ENCODE results near the gene TENM3.

Gene TENM3

DNA sequence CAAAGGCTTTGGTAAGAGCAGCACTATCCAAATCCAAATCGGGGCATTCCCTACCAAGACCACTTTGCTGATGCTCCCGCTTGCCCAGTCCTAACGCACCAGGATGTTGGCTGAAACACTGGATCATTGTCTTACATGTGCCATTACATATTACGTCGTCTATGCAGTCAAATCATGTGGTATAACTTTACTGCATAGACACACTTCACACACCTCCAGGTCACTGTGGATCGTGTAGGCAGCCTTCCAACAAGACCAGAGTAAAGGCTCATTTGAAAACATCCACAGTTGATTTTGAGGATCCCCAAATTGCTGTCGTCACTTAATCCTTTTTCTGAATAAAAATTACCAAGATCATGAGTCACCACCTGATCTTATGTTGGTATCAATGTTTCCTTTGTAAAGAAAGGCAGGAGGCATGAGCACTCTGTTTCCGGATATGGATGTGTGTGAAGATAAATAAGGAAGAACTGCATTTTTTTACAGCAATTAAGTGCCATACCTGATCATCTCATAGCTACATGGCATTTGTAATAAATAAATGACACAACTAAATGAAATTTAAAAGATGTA, 18.5 kb downstream of the TENM3 start:
- Histone ChIP-seq H3K36me3 (ENCODE audit: control insufficient read depth, insufficient read depth, low read length) (no peaks in the 10 kb centered on the region), H3K27me3 (ENCODE audit: control insufficient read depth, insufficient read depth, low read length) (no peaks in the 10 kb centered on the region), H3K9ac (ENCODE audit: low read depth, low read length) (no peak overlapping the region), H3K4me3 (ENCODE audit: low read depth, low read length) (no peak overlapping the region), H3K4me1 (ENCODE audit: control insufficient read depth, insufficient read depth, low read length) (peaks cover 10% of the 10 kb centered on the region), H3K9me3 (ENCODE audit: control insufficient read depth, insufficient read depth, low read length) (no peaks in the 10 kb centered on the region)

DNA sequence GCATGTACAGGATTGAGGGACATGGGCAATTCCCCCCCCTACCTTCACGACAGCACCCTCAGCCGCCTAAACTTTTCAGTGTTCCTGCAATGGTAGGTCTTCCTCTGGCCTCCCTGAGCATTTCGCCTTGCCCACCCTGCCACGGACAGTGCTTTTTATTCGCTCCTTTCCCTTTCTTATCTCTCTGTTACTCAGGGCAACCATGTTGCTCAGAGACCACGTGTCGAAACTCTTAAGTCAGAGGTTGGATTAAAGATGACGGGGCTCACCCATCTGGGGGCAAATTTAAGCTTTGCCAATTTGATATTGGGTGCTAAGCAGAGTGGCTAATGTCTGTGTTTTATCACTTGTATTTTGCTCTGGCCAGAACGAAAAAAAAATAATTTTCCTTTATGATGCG, 20.4 kb downstream of the TENM3 start:
- no peaks in the 10 kb centered on the region for H3K9me3 ChIP-seq (ENCODE audit: control insufficient read depth, insufficient read depth, low read length)

DNA sequence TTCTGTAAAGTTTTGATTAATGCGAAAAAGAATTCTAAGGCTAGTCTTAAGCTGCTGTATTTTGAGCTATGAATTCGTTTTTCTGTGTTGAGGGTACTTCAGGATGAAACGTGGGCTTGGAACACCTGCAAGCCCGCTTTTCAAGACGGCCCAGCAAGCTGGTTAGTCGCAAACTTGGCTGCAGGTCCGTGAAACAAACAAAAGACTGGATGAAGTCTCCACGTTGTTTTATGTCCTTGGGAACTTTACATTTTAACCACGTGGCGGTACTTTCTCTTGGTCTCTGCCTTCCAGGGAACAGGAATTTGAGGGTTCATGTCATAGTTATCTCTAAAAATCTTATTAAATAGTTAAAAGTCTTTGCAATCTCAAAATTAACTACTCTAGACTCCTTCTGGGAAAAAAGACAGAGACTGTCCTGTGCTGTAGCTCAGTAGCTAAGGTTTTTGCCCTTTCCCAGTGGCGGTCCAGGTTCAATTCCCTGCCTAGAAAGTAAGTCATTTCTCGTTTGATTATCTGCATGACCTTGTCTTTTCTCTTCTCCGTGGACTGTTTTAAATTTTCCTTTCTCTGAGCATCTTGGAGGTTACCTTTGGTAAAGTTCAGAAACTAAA, 21.0 kb downstream of the TENM3 start:
- no peaks in the 10 kb centered on the region for H3K4me1 ChIP-seq (ENCODE audit: control insufficient read depth, insufficient read depth, low read length)
- H3K4me3 ChIP-seq (ENCODE audit: low read depth, low read length) = no peak overlapping the region
- H3K9ac ChIP-seq (ENCODE audit: low read depth, low read length) = no peak overlapping the region
- no peaks in the 10 kb centered on the region for H3K36me3 ChIP-seq (ENCODE audit: control insufficient read depth, insufficient read depth, low read length)
- H3K27me3 ChIP-seq (ENCODE audit: control insufficient read depth, insufficient read depth, low read length) = no peaks in the 10 kb centered on the region
- no peaks in the 10 kb centered on the region for H3K9me3 ChIP-seq (ENCODE audit: control insufficient read depth, insufficient read depth, low read length)

More for the DNA sequence above, 20.4 kb downstream of the TENM3 start:
- Histone ChIP-seq H3K27me3 (ENCODE audit: control insufficient read depth, insufficient read depth, low read length) (no peaks in the 10 kb centered on the region), H3K36me3 (ENCODE audit: control insufficient read depth, insufficient read depth, low read length) (no peaks in the 10 kb centered on the region), H3K4me1 (ENCODE audit: control insufficient read depth, insufficient read depth, low read length) (no peaks in the 10 kb centered on the region), H3K4me3 (ENCODE audit: low read depth, low read length) (no peak overlapping the region), H3K9ac (ENCODE audit: low read depth, low read length) (no peak overlapping the region)

DNA sequence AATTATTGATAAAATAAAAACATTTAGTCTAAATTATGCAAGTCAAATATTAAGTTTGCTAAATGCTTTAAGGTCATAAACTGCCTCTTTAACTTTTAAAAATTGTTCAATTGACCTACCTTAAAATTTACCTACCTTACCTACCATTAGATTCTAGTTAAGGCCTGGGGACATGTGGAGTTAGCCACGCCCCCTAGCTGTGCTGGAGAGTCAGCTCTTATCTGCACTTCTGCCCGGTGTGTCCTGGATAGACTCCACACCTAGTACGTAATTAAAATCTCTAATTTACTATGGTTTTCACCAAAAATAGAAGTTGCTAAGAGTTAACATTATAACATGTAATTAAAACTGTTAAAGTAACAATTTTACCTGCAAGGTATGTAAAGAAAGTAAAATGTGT, 22.7 kb downstream of the TENM3 start:
- H3K36me3 ChIP-seq (ENCODE audit: control insufficient read depth, insufficient read depth, low read length) = no peaks in the 10 kb centered on the region

DNA sequence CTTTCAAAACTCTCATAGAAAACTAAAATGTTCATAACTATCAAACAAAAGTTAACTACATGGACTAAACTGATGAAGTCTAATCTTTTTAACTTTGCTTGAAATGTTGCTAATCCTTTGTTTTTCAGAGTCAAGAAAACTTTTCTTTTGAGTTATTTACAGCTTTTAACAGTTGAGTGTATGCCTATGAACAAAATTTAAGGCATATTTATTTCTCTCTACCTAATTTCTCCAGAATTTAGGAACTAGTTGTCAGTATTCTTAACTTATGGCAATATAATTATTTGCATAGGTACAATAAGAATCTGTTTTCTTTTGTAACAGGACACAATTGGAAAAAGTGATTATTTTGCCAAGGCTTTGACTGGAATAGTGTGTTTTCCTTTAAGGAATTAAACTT, 23.8 kb downstream of the TENM3 start:
- Histone ChIP-seq H3K9me3 (ENCODE audit: control insufficient read depth, insufficient read depth, low read length) (no peaks in the 10 kb centered on the region), H3K4me1 (ENCODE audit: control insufficient read depth, insufficient read depth, low read length) (no peaks in the 10 kb centered on the region), H3K4me3 (ENCODE audit: low read depth, low read length) (no peak overlapping the region), H3K36me3 (ENCODE audit: control insufficient read depth, insufficient read depth, low read length) (no peaks in the 10 kb centered on the region), H3K9ac (ENCODE audit: low read depth, low read length) (no peak overlapping the region), H3K27me3 (ENCODE audit: control insufficient read depth, insufficient read depth, low read length) (no peaks in the 10 kb centered on the region)

More for the DNA sequence above, 22.7 kb downstream of the TENM3 start:
- Histone ChIP-seq H3K9ac (ENCODE audit: low read depth, low read length) (no peak overlapping the region), H3K9me3 (ENCODE audit: control insufficient read depth, insufficient read depth, low read length) (no peaks in the 10 kb centered on the region), H3K27me3 (ENCODE audit: control insufficient read depth, insufficient read depth, low read length) (no peaks in the 10 kb centered on the region), H3K4me1 (ENCODE audit: control insufficient read depth, insufficient read depth, low read length) (no peaks in the 10 kb centered on the region), H3K4me3 (ENCODE audit: low read depth, low read length) (no peak overlapping the region)

DNA sequence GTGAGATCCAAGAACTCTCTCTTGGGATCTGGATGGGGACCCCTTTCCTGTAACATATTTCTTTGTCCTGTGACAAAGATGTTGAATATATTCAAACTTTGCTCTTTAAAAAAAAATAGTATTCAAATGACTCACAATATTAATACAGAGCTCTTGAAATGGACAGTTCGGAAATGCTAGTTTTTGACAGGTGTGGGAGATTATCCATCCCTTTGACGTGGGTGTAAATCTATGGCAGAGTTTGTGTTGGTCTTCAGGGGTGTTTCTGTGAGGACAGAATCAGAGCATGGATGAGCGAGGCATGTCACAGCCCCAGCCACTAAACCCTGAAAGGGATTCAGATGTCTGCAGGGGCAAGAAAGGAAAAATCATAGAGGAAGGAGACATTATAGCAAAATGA, 25.8 kb downstream of the TENM3 start:
- Histone ChIP-seq H3K27me3 (ENCODE audit: control insufficient read depth, insufficient read depth, low read length) (no peaks in the 10 kb centered on the region), H3K4me3 (ENCODE audit: low read depth, low read length) (no peak overlapping the region), H3K4me1 (ENCODE audit: control insufficient read depth, insufficient read depth, low read length) (peaks cover 4% of the 10 kb centered on the region), H3K9ac (ENCODE audit: low read depth, low read length) (no peak overlapping the region), H3K36me3 (ENCODE audit: control insufficient read depth, insufficient read depth, low read length) (no peaks in the 10 kb centered on the region), H3K9me3 (ENCODE audit: control insufficient read depth, insufficient read depth, low read length) (no peaks in the 10 kb centered on the region)

DNA sequence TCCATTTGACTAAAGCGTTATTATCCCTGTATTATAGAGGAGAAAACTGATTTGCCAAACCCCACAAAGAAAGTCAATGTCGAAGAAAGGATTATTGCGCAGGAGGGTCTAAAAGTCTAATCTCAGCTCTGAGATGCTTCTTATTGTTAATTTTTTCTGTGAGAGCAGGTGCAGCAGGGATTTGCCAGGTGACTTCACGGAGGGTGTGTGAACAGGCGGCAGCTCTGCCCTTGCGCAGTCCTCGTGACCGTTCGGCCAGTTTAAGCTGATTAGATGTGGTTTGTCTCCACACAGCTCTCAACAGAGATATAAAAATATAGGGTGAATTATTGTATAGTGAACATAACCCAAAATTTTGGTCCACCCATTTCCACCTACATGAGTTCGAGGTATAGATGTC, 28.5 kb downstream of the TENM3 start:
- Histone ChIP-seq H3K4me3 (ENCODE audit: low read depth, low read length) (no peak overlapping the region), H3K27me3 (ENCODE audit: control insufficient read depth, insufficient read depth, low read length) (no peaks in the 10 kb centered on the region), H3K9ac (ENCODE audit: low read depth, low read length) (no peak overlapping the region), H3K4me1 (ENCODE audit: control insufficient read depth, insufficient read depth, low read length) (peaks cover 4% of the 10 kb centered on the region), H3K36me3 (ENCODE audit: control insufficient read depth, insufficient read depth, low read length) (no peaks in the 10 kb centered on the region), H3K9me3 (ENCODE audit: control insufficient read depth, insufficient read depth, low read length) (no peaks in the 10 kb centered on the region)

DNA sequence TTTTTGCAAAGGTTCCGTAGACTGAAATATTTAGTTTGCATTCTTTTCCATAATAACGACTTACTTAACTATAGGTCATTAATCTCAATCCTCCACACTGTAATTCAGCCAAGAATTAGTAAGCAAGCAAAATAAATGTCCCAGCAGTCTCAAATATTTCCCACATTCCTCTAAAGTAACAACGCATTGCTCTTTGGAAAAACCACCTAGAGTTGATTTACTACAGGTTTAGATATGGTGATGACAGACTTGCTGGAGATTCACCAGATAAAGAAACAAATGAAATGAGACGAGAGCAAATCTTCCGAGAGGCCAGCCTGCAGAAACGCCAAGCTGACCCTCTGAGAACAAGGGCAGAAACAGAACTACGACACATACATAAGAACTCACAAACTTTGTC, 28.9 kb downstream of the TENM3 start:
- H3K36me3 ChIP-seq (ENCODE audit: control insufficient read depth, insufficient read depth, low read length) = no peaks in the 10 kb centered on the region
- no peaks in the 10 kb centered on the region for H3K9me3 ChIP-seq (ENCODE audit: control insufficient read depth, insufficient read depth, low read length)
- H3K4me1 ChIP-seq (ENCODE audit: control insufficient read depth, insufficient read depth, low read length) = peaks cover 4% of the 10 kb centered on the region
- H3K9ac ChIP-seq (ENCODE audit: low read depth, low read length) = no peak overlapping the region
- H3K4me3 ChIP-seq (ENCODE audit: low read depth, low read length) = no peak overlapping the region
- no peaks in the 10 kb centered on the region for H3K27me3 ChIP-seq (ENCODE audit: control insufficient read depth, insufficient read depth, low read length)

DNA sequence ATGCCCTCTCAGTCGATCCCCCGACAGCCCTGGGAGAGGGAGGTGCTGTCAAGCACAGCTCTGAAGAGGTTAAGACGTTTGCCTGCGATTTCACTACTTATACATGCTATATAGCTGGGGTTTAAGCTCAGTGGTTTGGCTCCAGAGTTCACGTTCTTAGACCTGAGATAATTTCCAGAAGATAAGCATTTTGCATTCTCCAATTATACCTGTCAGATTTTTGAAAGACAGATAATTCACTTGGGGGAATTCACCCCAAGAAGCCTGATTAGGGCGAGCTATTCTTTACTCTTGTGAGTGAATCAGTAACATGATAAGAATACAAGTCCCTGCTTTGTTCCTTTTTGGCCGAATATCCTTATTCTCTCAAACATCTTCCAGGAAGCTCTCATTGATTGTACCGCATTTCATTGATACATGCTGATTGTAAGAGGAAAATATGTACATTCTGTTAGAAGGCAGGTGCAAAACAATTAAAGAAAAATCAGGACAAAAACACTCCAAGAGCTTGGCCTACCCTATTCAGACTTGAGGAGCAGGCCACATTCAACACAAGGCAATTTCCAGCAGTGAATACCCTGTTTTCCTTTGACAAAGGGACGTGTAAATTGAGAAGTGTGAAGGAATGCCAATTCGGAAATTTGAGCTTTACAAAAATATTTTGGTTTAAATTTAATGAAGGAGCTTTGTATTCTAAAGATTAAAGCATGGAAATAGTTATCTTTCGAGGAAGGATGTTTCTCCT, 30.2 kb downstream of the TENM3 start:
- H3K4me1 ChIP-seq (ENCODE audit: control insufficient read depth, insufficient read depth, low read length) = peaks cover 4% of the 10 kb centered on the region
- no peaks in the 10 kb centered on the region for H3K27me3 ChIP-seq (ENCODE audit: control insufficient read depth, insufficient read depth, low read length)
- no peaks in the 10 kb centered on the region for H3K36me3 ChIP-seq (ENCODE audit: control insufficient read depth, insufficient read depth, low read length)
- no peaks in the 10 kb centered on the region for H3K9me3 ChIP-seq (ENCODE audit: control insufficient read depth, insufficient read depth, low read length)
- no peak overlapping the region for H3K9ac ChIP-seq (ENCODE audit: low read depth, low read length)
- no peak overlapping the region for H3K4me3 ChIP-seq (ENCODE audit: low read depth, low read length)

DNA sequence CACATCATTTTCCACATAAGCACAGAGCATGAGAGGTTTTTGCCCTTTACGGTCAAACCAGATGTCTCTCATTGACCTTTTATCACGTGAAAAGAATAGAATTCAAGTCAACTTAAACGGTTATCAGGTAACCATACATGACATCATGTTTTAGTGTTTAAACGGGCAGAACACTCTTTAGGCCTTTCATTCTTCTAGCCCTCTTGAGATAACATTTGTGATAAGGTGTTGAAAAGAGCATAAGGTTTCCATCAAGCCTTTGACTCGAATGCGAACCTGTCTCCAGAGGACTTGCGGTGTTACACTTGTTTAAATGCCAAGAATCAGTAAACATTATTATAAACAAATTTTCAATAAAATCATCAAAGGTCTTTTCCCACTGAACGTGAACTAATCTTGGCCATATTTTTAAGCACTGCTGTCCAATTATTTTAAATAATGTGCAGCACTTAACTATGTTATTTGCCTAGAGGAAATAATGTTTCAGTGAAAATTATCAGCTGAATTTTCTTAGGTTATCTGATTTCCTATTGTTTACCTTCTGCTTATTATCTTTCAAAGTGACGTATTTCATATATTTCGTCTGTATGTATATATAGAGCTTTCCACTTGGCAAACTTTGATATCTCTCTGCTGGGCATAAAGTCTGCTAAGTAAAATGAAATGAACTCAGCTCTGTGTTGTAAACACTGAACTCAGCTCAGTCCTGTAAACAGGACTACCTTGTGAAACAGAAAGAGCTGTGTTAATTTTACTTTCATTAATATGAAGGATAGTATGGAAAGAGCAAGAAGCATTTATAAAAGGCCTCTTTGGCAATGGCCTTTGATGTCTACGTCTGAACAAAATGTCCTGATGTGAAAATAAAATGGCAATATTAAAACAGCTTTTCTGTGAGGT, 33.3 kb downstream of the TENM3 start:
- Histone ChIP-seq H3K9me3 (ENCODE audit: control insufficient read depth, insufficient read depth, low read length) (no peaks in the 10 kb centered on the region), H3K9ac (ENCODE audit: low read depth, low read length) (no peak overlapping the region), H3K4me1 (ENCODE audit: control insufficient read depth, insufficient read depth, low read length) (peaks cover 4% of the 10 kb centered on the region), H3K4me3 (ENCODE audit: low read depth, low read length) (no peak overlapping the region), H3K27me3 (ENCODE audit: control insufficient read depth, insufficient read depth, low read length) (no peaks in the 10 kb centered on the region), H3K36me3 (ENCODE audit: control insufficient read depth, insufficient read depth, low read length) (no peaks in the 10 kb centered on the region)

DNA sequence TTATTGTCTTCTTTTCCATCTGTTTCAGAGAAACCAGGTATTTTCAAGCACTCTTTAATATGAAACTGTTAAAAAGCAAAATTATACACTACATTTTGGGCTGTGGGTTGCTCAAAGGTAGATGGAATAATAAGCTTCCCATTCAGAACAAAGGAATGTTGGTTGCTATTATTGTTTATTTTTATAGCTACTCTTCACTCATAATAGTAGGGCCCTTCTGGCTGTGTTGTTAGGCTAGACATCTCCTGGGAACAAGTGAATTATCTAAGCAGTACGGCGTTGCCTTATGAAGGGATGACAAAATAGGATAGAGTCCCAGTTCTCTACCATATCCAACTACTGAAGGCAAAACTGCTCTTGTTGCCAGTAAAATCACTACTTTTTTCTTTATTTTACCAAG, 34.2 kb downstream of the TENM3 start:
- Histone ChIP-seq H3K4me3 (ENCODE audit: low read depth, low read length) (no peak overlapping the region), H3K27me3 (ENCODE audit: control insufficient read depth, insufficient read depth, low read length) (no peaks in the 10 kb centered on the region), H3K36me3 (ENCODE audit: control insufficient read depth, insufficient read depth, low read length) (no peaks in the 10 kb centered on the region), H3K4me1 (ENCODE audit: control insufficient read depth, insufficient read depth, low read length) (peaks cover 4% of the 10 kb centered on the region), H3K9me3 (ENCODE audit: control insufficient read depth, insufficient read depth, low read length) (no peaks in the 10 kb centered on the region), H3K9ac (ENCODE audit: low read depth, low read length) (no peak overlapping the region)
